ENCODE results near the gene GOLGA6L24.
"Not testable (repeated sequence)": the region's sequence is repeated elsewhere in the genome, so short reads cannot be mapped to it uniquely, and the experiment has no call there.

The GOLGA6L24 gene, protein sequence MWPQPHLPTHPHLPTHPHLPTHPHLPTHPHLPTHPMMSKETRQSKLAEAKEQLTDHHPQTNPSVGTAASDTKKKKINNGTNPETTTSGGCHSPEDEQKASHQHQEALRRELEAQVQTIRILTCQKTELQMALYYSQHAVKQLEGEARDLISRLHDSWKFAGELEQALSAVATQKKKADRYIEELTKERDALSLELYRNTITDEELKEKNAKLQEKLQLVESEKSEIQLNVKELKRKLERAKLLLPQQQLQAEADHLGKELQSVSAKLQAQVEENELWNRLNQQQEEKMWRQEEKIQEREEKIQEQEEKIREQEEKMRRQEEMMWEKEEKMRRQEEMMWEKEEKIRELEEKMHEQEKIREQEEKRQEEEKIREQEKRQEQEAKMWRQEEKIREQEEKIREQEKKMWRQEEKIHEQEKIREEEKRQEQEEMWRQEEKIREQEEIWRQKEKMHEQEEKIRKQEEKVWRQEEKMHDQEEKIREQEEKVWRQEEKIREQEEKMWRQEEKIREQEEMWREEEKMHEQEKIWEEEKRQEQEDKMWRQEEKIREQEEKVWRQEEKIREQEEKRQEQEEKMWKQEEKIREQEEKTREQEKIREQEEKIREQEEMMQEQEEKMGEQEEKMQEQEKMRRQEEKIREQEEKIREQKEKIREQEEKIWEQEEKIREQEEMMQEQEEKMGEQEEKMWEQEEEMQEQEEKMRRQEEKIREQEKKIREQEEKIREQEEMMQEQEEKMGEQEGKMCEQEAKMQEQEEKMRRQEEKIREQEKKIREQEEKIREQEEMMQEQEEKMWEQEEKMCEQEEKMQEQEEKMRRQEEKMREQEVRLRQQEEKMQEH

GRCh38 chr15:28357984-28358383 lies at the start of gene GOLGA6L24:
TSS of gene GOLGA6L24 (minus strand) at chr15:28358084. CDS start at chr15:28358023, 61 bp downstream.
- DNase-seq = not testable (repeated sequence)

- not testable (repeated sequence) for DNase-seq
Observed at GRCh38 chr15:28402774-28403435, 45.0 kb upstream of the GOLGA6L24 start.

DNA sequence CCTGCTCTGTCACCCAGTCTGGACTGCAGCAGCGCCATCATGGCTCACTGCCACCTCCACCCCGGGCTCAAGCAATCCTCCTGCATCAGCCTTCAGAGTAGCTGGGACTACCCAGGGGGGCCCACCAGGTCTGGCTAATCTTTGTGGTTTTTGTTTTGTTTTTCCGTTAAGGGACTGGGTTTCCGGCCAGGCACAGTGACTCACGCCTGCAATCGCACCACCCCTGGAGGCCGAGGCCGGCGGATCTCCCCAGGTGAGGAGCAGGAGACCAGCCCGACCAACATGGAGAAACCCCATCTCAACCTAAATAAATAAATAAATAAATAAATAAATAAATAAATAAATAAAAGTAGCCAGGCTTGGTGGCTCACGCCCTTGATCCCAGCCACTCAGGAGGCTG lies 38.1 kb upstream of the GOLGA6L24 start:
- not testable (repeated sequence) for DNase-seq

GRCh38 chr15:28380053-28380452 lies 22.2 kb upstream of the GOLGA6L24 start:
- DNase-seq = not testable (repeated sequence)

DNA sequence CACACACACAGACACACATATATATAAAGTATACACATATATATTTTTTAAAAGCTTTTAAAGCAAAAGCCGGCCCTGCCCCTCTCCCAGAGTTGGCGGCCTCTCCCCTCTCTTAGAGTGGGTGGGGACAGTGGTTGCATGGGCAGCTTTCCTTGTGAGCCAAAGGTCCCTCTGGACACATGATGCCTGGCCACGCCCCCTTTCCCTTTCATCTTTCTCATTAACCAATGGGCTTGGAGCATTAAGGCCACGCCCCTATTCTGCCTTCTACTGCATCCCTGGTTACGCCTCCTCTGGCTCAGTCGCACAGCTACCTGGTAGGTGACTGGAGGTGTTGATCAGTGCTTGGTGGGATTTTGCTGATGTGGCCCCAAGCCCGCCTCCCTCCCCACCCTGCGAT lies 20.5 kb upstream of the GOLGA6L24 start, which contains the start of gene GOLGA8F:
TSS of gene GOLGA8F (plus strand) at position 301 of the 400 bp plus-strand sequence. CDS start at position 399, 98 bp downstream.
- not testable (repeated sequence) for DNase-seq

GRCh38 chr15:28365502-28365901 lies 7.6 kb upstream of the GOLGA6L24 start:
- DNase-seq = not testable (repeated sequence)

DNA sequence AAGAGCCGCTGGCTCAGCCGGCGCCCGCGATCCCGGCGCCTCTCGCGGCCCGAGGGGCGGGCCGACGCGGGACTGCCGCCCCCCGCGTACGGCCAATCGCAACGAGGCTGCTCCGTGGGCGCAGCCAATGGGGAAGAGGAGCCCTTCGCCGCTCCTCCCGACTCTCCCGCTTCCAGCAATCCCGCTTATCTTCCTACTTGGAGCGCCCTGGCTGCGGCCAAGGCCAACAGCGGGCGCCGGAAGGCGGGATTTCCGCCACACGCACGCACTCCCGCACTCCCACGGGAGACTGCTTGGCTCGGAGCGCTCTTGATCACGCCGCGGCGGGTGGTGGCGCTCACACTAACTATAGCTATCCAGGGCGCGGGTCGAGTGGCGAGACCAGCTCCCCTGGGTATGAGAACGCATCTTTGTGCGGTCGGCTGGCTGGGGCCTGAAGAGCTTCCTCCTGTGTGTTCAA lies 35.7 kb downstream of the GOLGA6L24 start, which contains the start of gene HERC2:
TSS of gene HERC2 (minus strand) at position 51 of the 460 bp plus-strand sequence. CDS start 746 bp downstream, outside the sequence.
- DNase-seq = not testable (repeated sequence)

DNA sequence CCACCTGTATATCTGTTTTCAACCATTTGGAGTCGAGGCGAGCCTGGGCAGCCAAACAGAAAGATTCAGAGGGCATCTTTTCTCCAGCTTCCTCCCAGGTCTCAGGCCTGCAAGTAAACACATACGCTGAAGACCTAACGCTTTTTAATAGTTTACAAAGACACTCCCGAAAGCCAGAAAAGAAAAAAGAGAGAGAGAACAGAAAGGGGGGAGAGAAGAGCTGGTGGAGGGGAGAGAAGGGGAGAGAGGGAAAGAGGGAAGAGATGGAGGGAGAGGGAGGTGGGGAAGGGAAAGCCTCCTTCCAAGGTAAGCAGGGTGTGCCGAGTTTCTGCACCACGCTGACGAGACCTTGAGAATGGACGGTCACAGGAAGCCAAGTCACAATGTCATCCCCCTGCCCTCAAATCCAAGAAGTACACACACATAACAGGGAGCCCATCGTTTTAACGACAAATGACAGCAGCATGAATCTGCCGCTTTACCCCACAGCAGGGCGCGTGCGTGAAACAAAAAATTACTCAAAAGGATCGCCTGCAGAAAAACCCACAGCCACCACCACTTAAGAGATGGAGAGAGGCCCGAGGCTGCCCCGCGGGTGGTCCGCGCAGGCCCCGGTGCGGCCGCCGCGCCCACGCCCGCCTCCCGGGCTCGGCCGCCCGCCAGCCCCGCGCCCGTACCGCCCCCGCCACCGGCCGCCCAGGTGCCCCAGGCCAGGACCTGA lies 36.4 kb downstream of the GOLGA6L24 start:
- DNase-seq = not testable (repeated sequence)

DNA sequence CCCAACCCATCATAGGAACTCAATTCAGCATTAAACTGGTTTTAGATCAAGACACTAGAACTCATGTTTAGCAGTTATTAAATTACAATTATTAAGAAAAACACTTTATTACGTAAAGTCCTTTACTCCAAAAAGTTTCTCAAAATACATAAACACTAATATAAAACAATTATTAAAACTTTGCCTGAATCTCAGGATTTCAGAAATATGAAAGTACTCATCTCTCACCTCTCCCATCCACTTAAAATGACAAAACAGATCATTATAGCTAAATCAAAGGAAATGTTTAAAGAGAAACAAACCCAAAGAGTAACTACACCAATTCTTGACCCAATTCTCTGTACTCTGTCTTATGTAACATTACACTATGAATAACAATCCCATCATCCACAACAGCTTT lies 38.2 kb downstream of the GOLGA6L24 start:
- DNase-seq = not testable (repeated sequence)

GRCh38 chr15:28318828-28319227 lies 39.1 kb downstream of the GOLGA6L24 start:
- not testable (repeated sequence) for DNase-seq

GRCh38 chr15:28318122-28318521 lies 39.8 kb downstream of the GOLGA6L24 start:
- DNase-seq = not testable (repeated sequence)

- DNase-seq = not testable (repeated sequence)
Observed at GRCh38 chr15:28316958-28317357, 40.9 kb downstream of the GOLGA6L24 start.

DNA sequence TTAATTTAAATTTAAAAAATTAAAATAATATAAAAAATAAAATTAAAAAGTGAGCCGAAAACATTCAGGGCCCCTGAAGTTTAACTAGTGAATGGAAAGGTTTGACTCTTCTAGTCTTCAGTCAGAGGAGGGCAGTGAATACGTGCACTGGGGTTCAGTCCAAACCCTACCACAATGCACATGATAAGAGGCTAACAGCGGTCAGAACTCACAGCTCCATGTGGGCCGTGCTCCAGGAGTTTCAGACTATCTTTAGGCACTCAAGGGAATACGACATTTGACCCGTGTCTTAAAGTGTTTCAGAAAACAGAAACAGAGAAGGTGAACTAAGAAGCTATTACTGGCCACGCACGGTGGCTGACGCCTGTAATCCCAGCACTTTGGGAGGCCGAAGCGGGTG lies 47.4 kb downstream of the GOLGA6L24 start:
- DNase-seq = not testable (repeated sequence)

- DNase-seq = not testable (repeated sequence)
Observed at GRCh38 chr15:28308718-28309117, 49.2 kb downstream of the GOLGA6L24 start.

All from NCI-H2029 (cell line).